SU-DHL-6 (cell line): ENCODE measurements around the gene ANKS1B.

Experiments
- H2AFZ ChIP-seq: fragments of 200-600 bp; sonication (generic); 2 replicates; pipeline ENCODE4 v1.6.1; 2014; ENCODE audit warnings: low read depth, mild to moderate bottlenecking, moderate library complexity, mixed read lengths, antibody characterized with exemption, low read length; ENCODE audit not compliant: severe bottlenecking
- H3F3A ChIP-seq: fragments of 200-600 bp; shearing (Covaris generic); 2 replicates; pipeline ENCODE4 v1.6.0; 2016; ENCODE audit warnings: antibody characterized with exemption, mild to moderate bottlenecking; ENCODE audit not compliant: insufficient read depth
- H3K27ac ChIP-seq: fragments of 200-600 bp; sonication (generic); 2 replicates; pipeline ENCODE4 v1.5.1; 2016; ENCODE audit warnings: low read depth, mild to moderate bottlenecking, low read length, moderate library complexity, mixed read lengths
- H3K27me3 ChIP-seq: fragments of 200-600 bp; sonication (generic), shearing (Covaris generic); 2 replicates; pipeline ENCODE4 v1.6.0; 2014; ENCODE audit warnings: mild to moderate bottlenecking, low read length
- H3K36me3 ChIP-seq: fragments of 200-600 bp; sonication (generic); 2 replicates; pipeline ENCODE4 v1.6.1; 2014; ENCODE audit warnings: mild to moderate bottlenecking, low read length, mixed read lengths
- H3K4me2 ChIP-seq: fragments of 300-600, 200-600 bp; shearing (Covaris generic), sonication (generic); 2 replicates; pipeline ENCODE4 v1.6.0; 2014; ENCODE audit warnings: low read length, low read depth, mild to moderate bottlenecking; ENCODE audit not compliant: poor library complexity, severe bottlenecking
- H3K4me3 ChIP-seq: fragments of 200-600 bp; sonication (generic); 2 replicates; pipeline ENCODE4 v1.5.1; 2014; ENCODE audit warnings: antibody characterized with exemption, low read length, mild to moderate bottlenecking, mixed read lengths; ENCODE audit not compliant: insufficient read depth, poor library complexity, severe bottlenecking
- H3K79me2 ChIP-seq: fragments of 200-600 bp; sonication (generic); 2 replicates; pipeline ENCODE4 v1.6.1; 2014; ENCODE audit warnings: mild to moderate bottlenecking, low read length, moderate library complexity; ENCODE audit not compliant: insufficient read depth
- H3K9ac ChIP-seq: fragments of 200-600 bp; sonication (generic); 2 replicates; pipeline ENCODE4 v1.7.0; 2014; ENCODE audit warnings: mild to moderate bottlenecking, low read length
- H3K9me2 ChIP-seq: fragments of 200-600 bp; sonication (generic); replicated peaks from 2 replicates; pipeline ENCODE4 v1.6.1; 2014; ENCODE audit warnings: low read length; ENCODE audit not compliant: insufficient read depth
- H3K9me3 ChIP-seq: fragments of 200-600 bp; sonication (generic); 2 replicates; pipeline ENCODE4 v1.6.1; 2014; ENCODE audit warnings: low read length, mixed read lengths; ENCODE audit not compliant: insufficient read depth
- H4K20me1 ChIP-seq: fragments of 200-600 bp; sonication (generic); 2 replicates; pipeline ENCODE4 v1.6.1; 2014; ENCODE audit warnings: low read depth, mild to moderate bottlenecking, antibody characterized with exemption, low read length, moderate library complexity, mixed read lengths
- CTCF ChIP-seq: fragments of 200-600 bp; sonication (generic); IDR thresholded peaks from one replicate; pipeline ENCODE4 v1.5.1; 2017; ENCODE audit warnings: antibody characterized with exemption, mild to moderate bottlenecking, low read length, moderate library complexity; ENCODE audit not compliant: insufficient read depth, poor library complexity, severe bottlenecking
- EZH2phosphoT487 ChIP-seq: fragments of 200-600 bp; sonication (generic), shearing (Covaris generic); conservative IDR thresholded peaks from 2 replicates; pipeline ENCODE4 v1.6.1; 2018; ENCODE audit warnings: mild to moderate bottlenecking, antibody characterized with exemption, low read length, moderate library complexity, mixed read lengths

ANKS1B gene

GRCh38 chr12:99911967-99912366 lies 72.8 kb downstream of the ANKS1B start:
- Histone ChIP-seq H3F3A (no peaks in the 10 kb centered on the region), H3K79me2 (no peaks in the 10 kb centered on the region), H4K20me1 (no peaks in the 10 kb centered on the region), H2AFZ (no peak overlapping the region), H3K4me2 (no peak overlapping the region), H3K27me3 (no peaks in the 10 kb centered on the region), H3K27ac (no peak overlapping the region), H3K9me3 (no peaks in the 10 kb centered on the region), H3K4me3 (no peak overlapping the region), H3K36me3 (no peaks in the 10 kb centered on the region), H3K9me2 (no peaks in the 10 kb centered on the region), H3K9ac (no peak overlapping the region)
- TF ChIP-seq EZH2phosphoT487: no peak
- no peak for TF ChIP-seq CTCF

DNA sequence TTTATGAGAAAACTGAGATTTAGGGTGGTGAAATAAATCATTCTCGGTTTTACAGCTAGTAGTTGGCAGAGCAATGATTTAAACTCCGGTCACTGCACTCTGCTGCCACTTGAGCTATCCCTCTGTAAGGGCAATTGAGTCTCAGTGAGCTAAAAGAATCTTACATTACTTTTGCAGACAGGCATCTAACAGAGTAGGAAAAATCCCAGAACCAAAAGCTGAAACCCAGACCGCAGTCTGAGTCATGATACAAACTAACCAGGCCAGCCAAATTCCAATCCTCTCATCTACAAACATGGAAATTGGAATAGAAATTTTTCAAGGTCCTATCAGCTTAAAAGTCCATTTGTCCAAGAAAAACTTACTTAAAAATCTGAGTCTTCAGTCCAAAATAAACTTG lies 73.7 kb downstream of the ANKS1B start:
- H4K20me1 ChIP-seq: no peaks in the 10 kb centered on the region
- no peak overlapping the region for H3K27ac ChIP-seq
- no peak overlapping the region for H3K4me2 ChIP-seq

DNA sequence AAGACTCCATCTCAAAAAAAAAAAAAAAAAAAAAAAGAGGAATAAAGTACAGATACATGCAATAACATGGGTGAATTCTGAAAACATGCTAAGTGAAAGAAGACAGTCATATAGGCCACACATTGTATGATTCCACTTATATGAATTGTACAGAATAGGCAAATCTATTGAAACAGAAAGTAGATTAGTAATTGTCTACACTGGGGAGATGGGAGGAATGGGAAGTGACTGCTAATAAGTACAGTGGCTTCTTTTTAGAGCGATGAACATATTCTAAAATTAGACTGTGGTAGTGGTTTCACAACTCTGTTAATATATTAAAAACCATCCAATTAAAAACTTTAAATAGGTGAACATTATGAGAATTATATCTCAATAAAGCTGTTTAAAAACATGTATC lies 74.4 kb downstream of the ANKS1B start:
- Histone ChIP-seq H3K4me2 (no peak overlapping the region), H3K9me2 (no peaks in the 10 kb centered on the region), H3K27ac (no peak overlapping the region), H3K36me3 (no peaks in the 10 kb centered on the region), H3K9me3 (no peaks in the 10 kb centered on the region), H3F3A (no peaks in the 10 kb centered on the region), H3K79me2 (no peaks in the 10 kb centered on the region), H3K9ac (no peak overlapping the region), H4K20me1 (no peaks in the 10 kb centered on the region), H3K27me3 (no peaks in the 10 kb centered on the region), H2AFZ (no peak overlapping the region), H3K4me3 (no peak overlapping the region)
- TF ChIP-seq EZH2phosphoT487 (no peak), CTCF (no peak)

More for the DNA sequence above, 73.7 kb downstream of the ANKS1B start:
- Histone ChIP-seq H2AFZ (no peak overlapping the region), H3K9me3 (no peaks in the 10 kb centered on the region), H3F3A (no peaks in the 10 kb centered on the region), H3K27me3 (no peaks in the 10 kb centered on the region), H3K9ac (no peak overlapping the region), H3K4me3 (no peak overlapping the region), H3K9me2 (no peaks in the 10 kb centered on the region), H3K36me3 (no peaks in the 10 kb centered on the region), H3K79me2 (no peaks in the 10 kb centered on the region)
- TF ChIP-seq CTCF (no peak), EZH2phosphoT487 (no peak)
